K562 (cell line): Measurements from ENCODE around the gene NKAPL. TPM values are rescaled to one million over a fixed set of nuclear protein-coding genes. Genes with fewer than 3 reads are reported as not detected.
A peak's percentile ranks its signal among the peaks of the same experiment; 100 is the strongest.

Experiments used
- ATAC-seq: fragments of 200-7000 bp; cut with Tn5 transposase; 3 replicates; pipeline ENCODE4 v1.9.1; 2020; ENCODE audit warnings: moderate library complexity
- BruUV-seq: library from RNA; stranded (reverse); fragments of 400-500 nt; replicated peaks from 2 replicates; lab custom pipeline; 2021; lab: Mats Ljungman, UMichigan
- CTCF ChIA-PET: fragments of 300-600 bp; formaldehyde crosslinking; extraction: SDS; loops from one replicate; lab custom pipeline; 2021; ENCODE audit warnings: low intra/inter-chr PET ratio; lab: Yijun Ruan, JAX
- POLR2A ChIA-PET: fragments of 300-600, 350-650 bp; sonication (Branson Sonifier 250); formaldehyde crosslinking; extraction: SDS; loops from one replicate; lab custom pipeline; 2021; ENCODE audit warnings: antibody characterized with exemption, inconsistent platforms; lab: Yijun Ruan, JAX
- DNase-seq, 4 experiments: peaks; one replicate each; pipeline versions ENCODE4 v3.0.0 to v3.0.0-alpha.2; 2011 to 2018; ENCODE audit warnings: low spot score in 3 of 4, mixed read lengths in 3 of 4; ENCODE audit errors: extremely low read depth in 1 of 4
- FAIRE-seq: peaks from 2 replicates; lab custom pipeline; 2011; peaks lifted over from hg19 to GRCh38; lab: Jason Lieb, UNC
- H2AFZ ChIP-seq: 2 replicates; pipeline ENCODE4 v1.6.0; 2011; ENCODE audit warnings: low read depth, low read length, control low read depth, inconsistent platforms
- H3K27ac ChIP-seq: fragments of 200-600 bp; 3 replicates; pipeline ENCODE4 v1.8.0; 2011; ENCODE audit warnings: low read depth, mild to moderate bottlenecking, control low read depth, inconsistent platforms, low read length, moderate library complexity, mixed read lengths; ENCODE audit errors: extremely low read depth
- H3K27me3 ChIP-seq, 2 experiments: fragments of 300-600 bp in 1 of 2; 2 replicates in 1 of 2; 3 replicates in 1 of 2; pipeline versions ENCODE4 v1.6.0 to v1.8.0; 2011; ENCODE audit warnings: inconsistent platforms in 2 of 2, low read length in 2 of 2, mild to moderate bottlenecking in 1 of 2, mixed read lengths in 1 of 2, moderate library complexity in 1 of 2; ENCODE audit not compliant: control insufficient read depth in 2 of 2, insufficient read depth in 2 of 2
- H3K36me3 ChIP-seq: fragments of 300-600 bp; 3 replicates; pipeline ENCODE4 v1.8.0; 2011; ENCODE audit warnings: mild to moderate bottlenecking, low read length, inconsistent platforms; ENCODE audit not compliant: control insufficient read depth, insufficient read depth
- H3K4me1 ChIP-seq, 2 experiments: fragments of 200-600 bp in 1 of 2; replicated peaks in 1 of 2; 2 replicates in 1 of 2; 3 replicates in 1 of 2; pipeline versions ENCODE4 v1.5.1 to v1.8.0; 2011; ENCODE audit warnings: inconsistent platforms in 2 of 2, low read length in 2 of 2, mild to moderate bottlenecking in 1 of 2, mixed read lengths in 1 of 2, moderate library complexity in 1 of 2; ENCODE audit not compliant: control insufficient read depth in 2 of 2, insufficient read depth in 2 of 2
- H3K4me2 ChIP-seq: 2 replicates; pipeline ENCODE4 v1.6.1; 2011; ENCODE audit warnings: low read length, control low read depth, inconsistent platforms, mixed read lengths; ENCODE audit not compliant: insufficient read depth
- H3K4me3 ChIP-seq: fragments of 200-600 bp; sonication (generic), shearing (Covaris generic); 2 replicates; pipeline ENCODE4 v1.5.1; 2016; ENCODE audit warnings: control low read depth, inconsistent platforms
- H3K79me2 ChIP-seq: fragments of 200-600 bp; 3 replicates; pipeline ENCODE4 v1.8.0; 2011; ENCODE audit warnings: low read length, inconsistent platforms; ENCODE audit not compliant: control insufficient read depth, insufficient read depth
- H3K9ac ChIP-seq, 2 experiments: 2 replicates each; pipeline versions ENCODE4 v1.6.0 to v1.6.1; 2011; ENCODE audit warnings: low read depth in 2 of 2, low read length in 2 of 2, control low read depth in 1 of 2, inconsistent platforms in 1 of 2, mild to moderate bottlenecking in 1 of 2, mixed read lengths in 1 of 2; ENCODE audit not compliant: insufficient read depth in 1 of 2
- H3K9me1 ChIP-seq: one replicate; pipeline ENCODE4 v1.6.0; 2011; ENCODE audit warnings: inconsistent platforms, mild to moderate bottlenecking, low read length, moderate library complexity; ENCODE audit not compliant: control insufficient read depth, insufficient read depth
- H3K9me3 ChIP-seq: replicated peaks from 2 replicates; pipeline ENCODE4 v1.5.1; 2011; ENCODE audit warnings: low read depth, low read length, inconsistent platforms; ENCODE audit not compliant: control insufficient read depth, insufficient read depth
- H4K20me1 ChIP-seq: replicated peaks from 2 replicates; pipeline ENCODE4 v1.6.1; 2011; ENCODE audit warnings: low read length, inconsistent platforms, mixed read lengths; ENCODE audit not compliant: control insufficient read depth, insufficient read depth
- GATA2 ChIP-seq: sonication (generic); formaldehyde crosslinking; IDR thresholded peaks from 2 replicates; pipeline ENCODE4 v1.4.0; 2020; ENCODE audit warnings: mild to moderate bottlenecking, missing genetic modification reagents
- NFYB ChIP-seq: IDR thresholded peaks from 2 replicates; pipeline ENCODE4 v1.6.1; 2011; ENCODE audit warnings: mild to moderate bottlenecking, moderate library complexity; ENCODE audit not compliant: insufficient read length; ENCODE audit errors: extremely low read depth
- SMARCE1 ChIP-seq: fragments of 450-650 bp; IDR thresholded peaks from 2 replicates; pipeline ENCODE4 v1.7.1; 2016; ENCODE audit warnings: mild to moderate bottlenecking
- SOX6 ChIP-seq: fragments of 450-650 bp; IDR thresholded peaks from 2 replicates; pipeline ENCODE4 v1.6.1; 2014; ENCODE audit warnings: mild to moderate bottlenecking
- ZC3H11A ChIP-seq: IDR thresholded peaks from 2 replicates; pipeline ENCODE4 v1.6.1; 2012; ENCODE audit warnings: low read depth, low read length, improper control_type of control experiment
- ZNF324 ChIP-seq: fragments of 250-450 bp; sonication (Bioruptor Pico); IDR thresholded peaks from 2 replicates; pipeline ENCODE4 v1.4.0; 2020; ENCODE audit warnings: mild to moderate bottlenecking
- ZNF398 ChIP-seq: fragments of 250-450 bp; sonication (Bioruptor Pico); IDR thresholded peaks from 2 replicates; pipeline ENCODE4 v1.8.0; 2021; ENCODE audit warnings: moderate library complexity, mild to moderate bottlenecking, inconsistent platforms
- in situ Hi-C: fragments of 300-500 bp; cut with MboI; formaldehyde crosslinking; loops from 4 replicates; pipeline ENCODE4 v1.15.0; 2018; ENCODE audit warnings: inconsistent platforms, mixed read lengths
- intact Hi-C: fragments of 100-400 bp; cut with micrococcal nuclease; formaldehyde crosslinking; loops from 2 replicates; pipeline ENCODE4 v1.14.2; 2022
- polyA plus RNA-seq, 8 experiments: library from polyadenylated mRNA; depleted of rRNA in 4 of 8; stranded (reverse) in 5 of 8; unstranded in 3 of 8; fragments of >200 nt; fragmentation: Nextera tagmentation in 2 of 8; fragmentation: Illumina TruSeq in 1 of 8; extraction: Ambion mirVana in 2 of 8; extraction: Trizol in 1 of 8; gene quantifications; 2 replicates each; pipeline versions ENCODE4 v1.2.1 to v1.2.3, GENCODE V29; 2011 to 2014; ENCODE audit warnings: inconsistent platforms in 1 of 8, missing spikeins in 1 of 8
- total RNA-seq, 7 experiments: library from RNA; depleted of rRNA in 6 of 7; stranded (reverse); fragments of >200 nt in 6 of 7; fragmentation: Illumina TruSeq in 2 of 7; extraction: Trizol in 2 of 7; gene quantifications; 2 replicates each; pipeline versions ENCODE4 v1.2.1 to v1.2.3, GENCODE V29; 2011 to 2021; ENCODE audit warnings: low replicate concordance in 1 of 7
- TF ChIP-seq, protein P1 (sequence below): fragments of 450-650 bp; IDR thresholded peaks from 2 replicates; pipeline ENCODE4 v1.6.1; 2018; ENCODE audit warnings: mild to moderate bottlenecking, low read depth; ENCODE audit not compliant: partially characterized antibody
- TF ChIP-seq, protein P2 (sequence below): sonication (generic); formaldehyde crosslinking; IDR thresholded peaks from 2 replicates; pipeline ENCODE4 v1.8.1; 2023; ENCODE audit warnings: mild to moderate bottlenecking, missing genetic modification reagents
- TF ChIP-seq, protein P3 (sequence below): fragments of 450-650 bp; formaldehyde crosslinking; IDR thresholded peaks from 2 replicates; pipeline ENCODE4 v1.4.0; 2022; ENCODE audit warnings: missing genetic modification characterization
- TF ChIP-seq, protein P4 (sequence below), 2 experiments: IDR thresholded peaks; 2 replicates each; pipeline ENCODE4 v1.6.1; 2011; ENCODE audit warnings: borderline replicate concordance in 1 of 2, control low read depth in 1 of 2, low read depth in 1 of 2, low read length in 1 of 2, mild to moderate bottlenecking in 1 of 2, mixed read lengths in 1 of 2, moderate library complexity in 1 of 2; ENCODE audit not compliant: insufficient read depth in 1 of 2, insufficient read length in 1 of 2, poor library complexity in 1 of 2, severe bottlenecking in 1 of 2; ENCODE audit errors: extremely low read depth in 1 of 2

Gene NKAPL
- total and polyA plus RNA-seq, 9 of the 15 experiments (the other 6 are each of a cell fraction or from before 2014, with no cell fraction given), result not detected

- TF ChIP-seq, protein P1, sequence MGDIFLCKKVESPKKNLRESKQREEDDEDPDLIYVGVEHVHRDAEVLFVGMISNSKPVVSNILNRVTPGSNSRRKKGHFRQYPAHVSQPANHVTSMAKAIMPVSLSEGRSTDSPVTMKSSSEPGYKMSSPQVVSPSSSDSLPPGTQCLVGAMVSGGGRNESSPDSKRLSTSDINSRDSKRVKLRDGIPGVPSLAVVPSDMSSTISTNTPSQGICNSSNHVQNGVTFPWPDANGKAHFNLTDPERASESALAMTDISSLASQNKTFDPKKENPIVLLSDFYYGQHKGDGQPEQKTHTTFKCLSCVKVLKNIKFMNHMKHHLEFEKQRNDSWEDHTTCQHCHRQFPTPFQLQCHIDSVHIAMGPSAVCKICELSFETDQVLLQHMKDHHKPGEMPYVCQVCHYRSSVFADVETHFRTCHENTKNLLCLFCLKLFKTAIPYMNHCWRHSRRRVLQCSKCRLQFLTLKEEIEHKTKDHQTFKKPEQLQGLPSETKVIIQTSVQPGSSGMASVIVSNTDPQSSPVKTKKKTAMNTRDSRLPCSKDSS, result peak; percentile 18
- TF ChIP-seq ZNF398 (CRISPR knock-in tag), result no peak
- TF ChIP-seq, protein P2, sequence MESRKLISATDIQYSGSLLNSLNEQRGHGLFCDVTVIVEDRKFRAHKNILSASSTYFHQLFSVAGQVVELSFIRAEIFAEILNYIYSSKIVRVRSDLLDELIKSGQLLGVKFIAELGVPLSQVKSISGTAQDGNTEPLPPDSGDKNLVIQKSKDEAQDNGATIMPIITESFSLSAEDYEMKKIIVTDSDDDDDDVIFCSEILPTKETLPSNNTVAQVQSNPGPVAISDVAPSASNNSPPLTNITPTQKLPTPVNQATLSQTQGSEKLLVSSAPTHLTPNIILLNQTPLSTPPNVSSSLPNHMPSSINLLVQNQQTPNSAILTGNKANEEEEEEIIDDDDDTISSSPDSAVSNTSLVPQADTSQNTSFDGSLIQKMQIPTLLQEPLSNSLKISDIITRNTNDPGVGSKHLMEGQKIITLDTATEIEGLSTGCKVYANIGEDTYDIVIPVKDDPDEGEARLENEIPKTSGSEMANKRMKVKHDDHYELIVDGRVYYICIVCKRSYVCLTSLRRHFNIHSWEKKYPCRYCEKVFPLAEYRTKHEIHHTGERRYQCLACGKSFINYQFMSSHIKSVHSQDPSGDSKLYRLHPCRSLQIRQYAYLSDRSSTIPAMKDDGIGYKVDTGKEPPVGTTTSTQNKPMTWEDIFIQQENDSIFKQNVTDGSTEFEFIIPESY (CRISPR knock-in tag), result no peak
Observed at GRCh38 chr6:28282926-28283325, 23.8 kb downstream of the NKAPL start (continued).

GRCh38 chr6:28291573-28291972 is 32.5 kb downstream of the NKAPL start:
- no peak overlapping the region for H3K4me3 ChIP-seq
- no peak for ATAC-seq
- DNase-seq, result no peak
- H3K4me1 ChIP-seq, result no peaks in the 10 kb centered on the region
- H2AFZ ChIP-seq, result no peak overlapping the region
- H3K9me3 ChIP-seq, result no peaks in the 10 kb centered on the region; the same call in 1 of the 2 replicates
- no peak for FAIRE-seq
- H3K4me2 ChIP-seq, result no peak overlapping the region
- H3K36me3 ChIP-seq, result peaks cover 24% of the 10 kb centered on the region; the same call in 2 of the 3 replicates
- intact Hi-C loops (no loop called here), in situ Hi-C loops (no loop called here)
- no peak overlapping the region for H3K27ac ChIP-seq
- CTCF ChIA-PET, result interaction anchor here (0.7 kb wide), 1 partner anchor 726 kb away, joined by 5 read pairs; no protein-coding TSS in a partner anchor
- H3K27me3 ChIP-seq, result no peaks in the 10 kb centered on the region
- H3K9me1 ChIP-seq, result no peaks in the 10 kb centered on the region
- no peaks in the 10 kb centered on the region for H3K79me2 ChIP-seq
- H3K9ac ChIP-seq, result no peak overlapping the region
- BruUV-seq, result no TSS peak
- no peaks in the 10 kb centered on the region for H4K20me1 ChIP-seq
- POLR2A ChIA-PET, result interaction anchor here (0.6 kb wide), 1 partner anchor 39 kb away, joined by 3 read pairs; no protein-coding TSS in a partner anchor
- TF ChIP-seq, protein P3, sequence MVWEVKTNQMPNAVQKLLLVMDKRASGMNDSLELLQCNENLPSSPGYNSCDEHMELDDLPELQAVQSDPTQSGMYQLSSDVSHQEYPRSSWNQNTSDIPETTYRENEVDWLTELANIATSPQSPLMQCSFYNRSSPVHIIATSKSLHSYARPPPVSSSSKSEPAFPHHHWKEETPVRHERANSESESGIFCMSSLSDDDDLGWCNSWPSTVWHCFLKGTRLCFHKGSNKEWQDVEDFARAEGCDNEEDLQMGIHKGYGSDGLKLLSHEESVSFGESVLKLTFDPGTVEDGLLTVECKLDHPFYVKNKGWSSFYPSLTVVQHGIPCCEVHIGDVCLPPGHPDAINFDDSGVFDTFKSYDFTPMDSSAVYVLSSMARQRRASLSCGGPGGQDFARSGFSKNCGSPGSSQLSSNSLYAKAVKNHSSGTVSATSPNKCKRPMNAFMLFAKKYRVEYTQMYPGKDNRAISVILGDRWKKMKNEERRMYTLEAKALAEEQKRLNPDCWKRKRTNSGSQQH (CRISPR knock-in tag), result no peak
- TF ChIP-seq SOX6 (no peak), GATA2 (no peak), ZC3H11A (no peak), ZNF324 (CRISPR knock-in tag) (peak; percentile 93), NFYB (no peak), SMARCE1 (no peak)
- TF ChIP-seq, protein P4, sequence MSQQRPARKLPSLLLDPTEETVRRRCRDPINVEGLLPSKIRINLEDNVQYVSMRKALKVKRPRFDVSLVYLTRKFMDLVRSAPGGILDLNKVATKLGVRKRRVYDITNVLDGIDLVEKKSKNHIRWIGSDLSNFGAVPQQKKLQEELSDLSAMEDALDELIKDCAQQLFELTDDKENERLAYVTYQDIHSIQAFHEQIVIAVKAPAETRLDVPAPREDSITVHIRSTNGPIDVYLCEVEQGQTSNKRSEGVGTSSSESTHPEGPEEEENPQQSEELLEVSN (IDR thresholded peaks at IDR 0.05; ENCODE audit: borderline replicate concordance in 1 of 2, extremely low read depth in 1 of 2, insufficient read depth in 1 of 2, insufficient read length in 1 of 2, low read depth in 1 of 2, low read length in 1 of 2, poor library complexity in 1 of 2, severe bottlenecking in 1 of 2), result no peak
